ENCODE data around the gene R3HDML. TPM values are rescaled to one million over a fixed set of nuclear protein-coding genes. Genes with fewer than 3 reads are reported as not detected.

R3HDML gene
- total RNA-seq, 1 donor from 2014 or later: not detected

- DNase-seq (ENCODE audit: low read depth): no peak
These were observed 27.2 kb downstream of the R3HDML start for GRCh38 chr20:44364068-44364467.

- DNase-seq (ENCODE audit: low read depth): no peak
These were observed 27.9 kb downstream of the R3HDML start for GRCh38 chr20:44364780-44365179.

- DNase-seq (ENCODE audit: low read depth): no peak
These were observed 30.9 kb downstream of the R3HDML start for GRCh38 chr20:44367746-44368145.

- no peak for DNase-seq (ENCODE audit: low read depth)
These were observed 33.9 kb downstream of the R3HDML start for GRCh38 chr20:44370639-44371218.

- no peak for DNase-seq (ENCODE audit: low read depth)
These were observed 45.8 kb downstream of the R3HDML start for GRCh38 chr20:44382641-44383040.

- peak; percentile 41 for DNase-seq (ENCODE audit: low read depth)
These were observed 47.7 kb downstream of the R3HDML start for GRCh38 chr20:44384423-44385027.

GRCh38 chr20:44388466-44389023 lies 51.7 kb downstream of the R3HDML start:
- DNase-seq (ENCODE audit: low read depth): peak; percentile 71

- no peak for DNase-seq (ENCODE audit: low read depth)
These were observed 53.0 kb downstream of the R3HDML start for GRCh38 chr20:44389871-44390270.

- no peak for DNase-seq (ENCODE audit: low read depth)
These were observed 53.4 kb downstream of the R3HDML start for GRCh38 chr20:44390280-44390679.

GRCh38 chr20:44392088-44392775 lies 55.4 kb downstream of the R3HDML start:
- no peak for DNase-seq (ENCODE audit: low read depth)

- DNase-seq (ENCODE audit: low read depth): no peak
These were observed 56.1 kb downstream of the R3HDML start for GRCh38 chr20:44392776-44393607.

GRCh38 chr20:44393608-44394451 lies 57.0 kb downstream of the R3HDML start:
- DNase-seq (ENCODE audit: low read depth): no peak

- no peak for DNase-seq (ENCODE audit: low read depth)
These were observed 57.5 kb downstream of the R3HDML start for GRCh38 chr20:44394452-44394701.

GRCh38 chr20:44394702-44395460 lies 58.0 kb downstream of the R3HDML start:
- DNase-seq (ENCODE audit: low read depth): peak; percentile 77

GRCh38 chr20:44395461-44396340 lies 58.9 kb downstream of the R3HDML start:
- no peak for DNase-seq (ENCODE audit: low read depth)

GRCh38 chr20:44396369-44397130 lies 59.7 kb downstream of the R3HDML start:
- DNase-seq (ENCODE audit: low read depth): no peak

- DNase-seq (ENCODE audit: low read depth): no peak
These were observed 61.5 kb downstream of the R3HDML start for GRCh38 chr20:44398335-44398734.

- DNase-seq (ENCODE audit: low read depth): no peak
These were observed 62.6 kb downstream of the R3HDML start for GRCh38 chr20:44399446-44399845.

GRCh38 chr20:44400671-44400969 lies 63.8 kb downstream of the R3HDML start:
- no peak for DNase-seq (ENCODE audit: low read depth)
